WTC11 (cell line): ENCODE measurements around the gene NDUFAF7.

Source experiments
- CBFB ChIP-seq: sonication (generic); formaldehyde crosslinking; IDR thresholded peaks from 2 replicates; pipeline ENCODE4 v1.8.1; 2022; ENCODE audit warnings: mild to moderate bottlenecking, low read depth, missing genetic modification reagents
- TF ChIP-seq, protein P1 (sequence below): fragments of 200-600 bp; IDR thresholded peaks from 2 replicates; pipeline ENCODE4 v1.8.0; 2022; ENCODE audit warnings: antibody characterized with exemption
- TF ChIP-seq, protein P2 (sequence below): sonication (generic); formaldehyde crosslinking; IDR thresholded peaks from 2 replicates; pipeline ENCODE4 v1.8.0; 2022; ENCODE audit warnings: mild to moderate bottlenecking, missing genetic modification reagents
- TF ChIP-seq, protein P3 (sequence below): sonication (generic); formaldehyde crosslinking; IDR thresholded peaks from 2 replicates; pipeline ENCODE4 v1.8.0; 2022; ENCODE audit warnings: mild to moderate bottlenecking, missing genetic modification reagents

DNA sequence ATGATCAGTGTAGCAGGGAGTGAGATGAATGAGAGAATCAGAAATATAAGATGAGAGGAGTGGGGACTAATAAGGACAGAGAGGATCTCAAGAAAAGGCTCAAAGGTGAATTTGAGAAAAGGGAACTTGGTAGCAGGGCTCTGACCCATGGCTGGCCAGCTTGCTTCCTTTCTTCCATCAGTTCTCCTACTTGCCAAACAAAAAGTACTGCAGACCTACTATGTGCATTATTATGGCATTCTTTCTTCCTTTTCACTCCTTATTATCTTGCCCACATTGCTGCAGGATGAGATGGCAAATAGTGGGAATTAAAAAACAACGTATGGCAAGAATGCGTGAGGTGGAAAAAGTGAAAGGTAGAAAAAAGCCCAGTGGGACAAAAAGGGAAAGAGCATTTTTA is 60.2 kb downstream of the NDUFAF7 start:
- TF ChIP-seq CBFB (CRISPR knock-in tag) = no peak
- TF ChIP-seq, protein P1, sequence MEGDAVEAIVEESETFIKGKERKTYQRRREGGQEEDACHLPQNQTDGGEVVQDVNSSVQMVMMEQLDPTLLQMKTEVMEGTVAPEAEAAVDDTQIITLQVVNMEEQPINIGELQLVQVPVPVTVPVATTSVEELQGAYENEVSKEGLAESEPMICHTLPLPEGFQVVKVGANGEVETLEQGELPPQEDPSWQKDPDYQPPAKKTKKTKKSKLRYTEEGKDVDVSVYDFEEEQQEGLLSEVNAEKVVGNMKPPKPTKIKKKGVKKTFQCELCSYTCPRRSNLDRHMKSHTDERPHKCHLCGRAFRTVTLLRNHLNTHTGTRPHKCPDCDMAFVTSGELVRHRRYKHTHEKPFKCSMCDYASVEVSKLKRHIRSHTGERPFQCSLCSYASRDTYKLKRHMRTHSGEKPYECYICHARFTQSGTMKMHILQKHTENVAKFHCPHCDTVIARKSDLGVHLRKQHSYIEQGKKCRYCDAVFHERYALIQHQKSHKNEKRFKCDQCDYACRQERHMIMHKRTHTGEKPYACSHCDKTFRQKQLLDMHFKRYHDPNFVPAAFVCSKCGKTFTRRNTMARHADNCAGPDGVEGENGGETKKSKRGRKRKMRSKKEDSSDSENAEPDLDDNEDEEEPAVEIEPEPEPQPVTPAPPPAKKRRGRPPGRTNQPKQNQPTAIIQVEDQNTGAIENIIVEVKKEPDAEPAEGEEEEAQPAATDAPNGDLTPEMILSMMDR = no peak
- TF ChIP-seq, protein P2, sequence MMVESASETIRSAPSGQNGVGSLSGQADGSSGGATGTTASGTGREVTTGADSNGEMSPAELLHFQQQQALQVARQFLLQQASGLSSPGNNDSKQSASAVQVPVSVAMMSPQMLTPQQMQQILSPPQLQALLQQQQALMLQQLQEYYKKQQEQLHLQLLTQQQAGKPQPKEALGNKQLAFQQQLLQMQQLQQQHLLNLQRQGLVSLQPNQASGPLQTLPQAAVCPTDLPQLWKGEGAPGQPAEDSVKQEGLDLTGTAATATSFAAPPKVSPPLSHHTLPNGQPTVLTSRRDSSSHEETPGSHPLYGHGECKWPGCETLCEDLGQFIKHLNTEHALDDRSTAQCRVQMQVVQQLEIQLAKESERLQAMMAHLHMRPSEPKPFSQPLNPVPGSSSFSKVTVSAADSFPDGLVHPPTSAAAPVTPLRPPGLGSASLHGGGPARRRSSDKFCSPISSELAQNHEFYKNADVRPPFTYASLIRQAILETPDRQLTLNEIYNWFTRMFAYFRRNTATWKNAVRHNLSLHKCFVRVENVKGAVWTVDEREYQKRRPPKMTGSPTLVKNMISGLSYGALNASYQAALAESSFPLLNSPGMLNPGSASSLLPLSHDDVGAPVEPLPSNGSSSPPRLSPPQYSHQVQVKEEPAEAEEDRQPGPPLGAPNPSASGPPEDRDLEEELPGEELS (CRISPR knock-in tag) = no peak
- TF ChIP-seq, protein P3, sequence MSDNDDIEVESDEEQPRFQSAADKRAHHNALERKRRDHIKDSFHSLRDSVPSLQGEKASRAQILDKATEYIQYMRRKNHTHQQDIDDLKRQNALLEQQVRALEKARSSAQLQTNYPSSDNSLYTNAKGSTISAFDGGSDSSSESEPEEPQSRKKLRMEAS = no peak
